GM21619 (cell line): ENCODE results near the gene IGSF9B.

Experiments used
- ATAC-seq: cut with Tn5 transposase; IDR thresholded peaks from one replicate; pipeline ENCODE4 v1.9.1; 2021; ENCODE audit not compliant: unreplicated experiment

Gene IGSF9B

GRCh38 chr11:133902506-133902905 lies 54.3 kb downstream of the IGSF9B start:
- ATAC-seq = no peak

DNA sequence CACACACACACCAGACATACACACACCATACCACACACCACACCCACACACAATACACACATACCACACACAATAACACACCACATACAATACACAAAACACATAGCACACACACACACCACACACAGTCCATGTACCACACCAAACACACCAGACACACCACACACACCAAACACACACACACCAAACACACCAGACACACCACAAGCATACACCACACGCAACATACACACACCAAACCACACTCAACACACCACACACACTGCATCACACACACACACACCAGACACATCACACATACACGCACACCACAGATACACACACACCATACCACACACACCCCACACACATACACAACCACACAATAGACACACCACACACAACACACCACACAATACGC lies 54.8 kb downstream of the IGSF9B start:
- no peak for ATAC-seq

- ATAC-seq = no peak
Measured at GRCh38 chr11:133901316-133901715, 55.5 kb downstream of the IGSF9B start.

- ATAC-seq = no peak
Measured at GRCh38 chr11:133900176-133901105, 56.3 kb downstream of the IGSF9B start.

DNA sequence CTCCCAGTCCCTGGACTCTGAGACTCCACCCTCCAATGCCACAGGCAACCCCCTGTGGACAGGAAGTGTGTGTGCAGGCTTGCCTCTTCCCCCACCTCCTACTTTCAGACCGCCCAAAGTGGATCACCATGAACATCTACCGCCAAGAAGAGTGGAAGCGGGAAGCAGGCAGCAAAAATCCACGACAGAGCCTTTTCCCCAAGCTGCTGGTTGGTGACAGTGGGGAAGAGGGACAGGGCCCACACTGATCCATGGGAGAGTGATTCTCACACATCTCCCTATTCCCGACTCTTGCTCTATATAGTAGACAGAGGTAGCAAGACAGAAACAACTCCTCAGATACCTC lies 58.0 kb downstream of the IGSF9B start:
- no peak for ATAC-seq

- ATAC-seq = peak; percentile 42
Measured at GRCh38 chr11:133898031-133898769, 58.6 kb downstream of the IGSF9B start.

GRCh38 chr11:133897331-133897650 lies 59.5 kb downstream of the IGSF9B start:
- ATAC-seq = no peak

- ATAC-seq = no peak
Measured at GRCh38 chr11:133896642-133897330, 60.0 kb downstream of the IGSF9B start.

- peak; percentile 49 for ATAC-seq
Measured at GRCh38 chr11:133896028-133896427, 60.7 kb downstream of the IGSF9B start.

GRCh38 chr11:133895551-133895950 lies 61.2 kb downstream of the IGSF9B start:
- ATAC-seq = peak; percentile 28

GRCh38 chr11:133895061-133895479 lies 61.7 kb downstream of the IGSF9B start:
- ATAC-seq = peak; percentile 66

- ATAC-seq = no peak
Measured at GRCh38 chr11:133893381-133893780, 63.4 kb downstream of the IGSF9B start.

DNA sequence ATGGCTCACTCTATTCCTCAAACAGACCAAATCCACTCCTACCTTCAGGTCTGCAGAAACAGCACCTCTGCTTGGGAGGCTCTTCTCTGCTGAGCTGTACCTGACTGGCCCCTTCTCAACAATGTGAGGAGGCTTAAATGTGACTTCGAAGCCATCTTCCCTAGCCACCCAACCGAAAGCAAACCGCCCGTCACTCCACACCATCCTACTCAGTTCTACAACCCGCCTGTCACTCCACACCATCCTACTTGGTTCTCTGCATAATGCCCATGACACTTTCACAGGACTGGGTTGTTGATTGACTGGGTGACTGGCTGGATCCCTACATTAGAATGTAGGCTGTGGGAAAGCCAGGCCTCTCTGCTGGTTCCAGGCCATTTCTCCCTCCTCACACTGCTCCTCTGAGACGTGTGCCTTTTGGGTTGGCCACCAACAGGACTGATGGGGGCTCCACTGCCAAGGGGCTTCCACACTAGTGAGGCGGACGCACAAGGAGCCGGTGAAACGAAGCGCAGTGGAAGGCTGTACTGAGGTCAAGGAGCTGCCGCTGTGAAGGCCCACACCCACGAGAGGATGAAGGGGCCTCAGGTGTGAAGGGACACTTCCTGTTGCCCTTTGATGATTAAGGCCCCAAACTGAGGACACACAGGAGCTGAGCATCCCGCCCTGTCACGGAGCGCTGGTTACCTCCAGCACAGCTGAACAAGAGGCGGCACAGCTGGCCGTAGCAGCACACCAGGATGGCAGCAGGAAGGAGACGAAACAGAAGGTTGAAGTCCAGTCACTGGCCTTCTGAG lies 64.0 kb downstream of the IGSF9B start:
- ATAC-seq = no peak

GRCh38 chr11:133892126-133892525 lies 64.6 kb downstream of the IGSF9B start:
- ATAC-seq = no peak

DNA sequence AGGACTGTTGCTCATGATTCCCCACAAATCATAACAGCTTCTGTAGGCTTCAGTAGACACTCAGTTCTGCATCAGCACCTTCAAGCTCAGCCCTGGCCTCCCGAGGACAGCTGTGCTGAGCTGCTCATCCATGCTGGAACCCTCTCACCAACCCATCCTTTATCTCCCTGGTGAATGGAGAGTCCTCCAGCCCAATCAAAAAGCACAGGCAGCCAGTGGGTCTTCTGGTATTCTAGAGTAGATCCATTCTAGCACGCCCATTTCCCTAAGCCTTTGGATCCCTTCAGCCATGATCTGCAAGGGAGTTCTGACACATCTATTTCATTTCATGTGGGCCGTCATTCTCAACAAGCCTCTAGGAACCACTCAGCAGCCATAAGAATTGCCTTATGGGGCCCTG lies 66.9 kb downstream of the IGSF9B start:
- ATAC-seq = no peak

GRCh38 chr11:133889188-133889587 lies 67.6 kb downstream of the IGSF9B start:
- ATAC-seq = no peak

DNA sequence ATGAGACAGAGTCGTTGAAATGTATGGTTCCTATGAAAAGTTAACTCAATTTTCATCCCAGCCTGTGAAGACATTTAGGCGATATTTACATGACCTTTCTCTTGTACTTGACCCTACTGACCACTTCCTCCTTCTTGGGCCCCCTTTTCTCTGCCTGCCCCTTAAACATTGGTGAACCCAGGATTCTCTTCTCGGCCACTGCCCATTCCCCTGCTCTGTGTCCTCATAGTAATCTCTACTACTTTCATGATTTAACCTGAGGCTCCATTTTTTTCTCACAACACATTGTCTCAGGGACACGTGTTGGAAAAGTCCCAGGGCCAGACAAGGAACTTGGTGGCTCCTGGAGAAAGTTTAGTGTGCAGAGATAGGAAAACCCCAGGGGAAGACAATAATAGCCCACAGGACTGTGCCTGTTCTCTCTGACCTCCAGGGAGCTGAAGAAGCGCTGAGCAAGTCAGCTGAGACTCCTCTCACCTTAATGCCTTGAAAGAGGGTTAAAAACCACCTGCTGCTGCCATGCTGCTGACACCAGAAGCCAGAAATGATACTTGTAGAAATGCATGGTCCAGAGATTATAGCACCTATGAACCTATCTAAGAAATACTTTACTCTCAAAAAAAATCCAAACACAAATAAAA lies 69.0 kb downstream of the IGSF9B start:
- ATAC-seq = no peak

- ATAC-seq = no peak
Measured at GRCh38 chr11:133886029-133886428, 70.7 kb downstream of the IGSF9B start.

GRCh38 chr11:133872160-133872559 lies 84.6 kb downstream of the IGSF9B start:
- no peak for ATAC-seq

GRCh38 chr11:133867456-133867855 lies 89.3 kb downstream of the IGSF9B start:
- ATAC-seq = no peak
